HUES48 (cell line): ENCODE results near the gene CD74.
"Not testable (repeated sequence)": the region's sequence is repeated elsewhere in the genome, so short reads cannot be mapped to it uniquely, and the experiment has no call there.

Experiments
- H3K27ac ChIP-seq: one replicate; pipeline ENCODE4 v1.7.0; 2013; ENCODE audit warnings: low read depth, low read length, inconsistent platforms
- H3K27me3 ChIP-seq: 2 replicates; pipeline ENCODE4 v1.6.1; 2013; ENCODE audit warnings: mild to moderate bottlenecking, low read length; ENCODE audit not compliant: control insufficient read depth, insufficient read depth
- H3K36me3 ChIP-seq: 2 replicates; pipeline ENCODE4 v1.6.1; 2013; ENCODE audit warnings: low read length; ENCODE audit not compliant: control insufficient read depth, insufficient read depth
- H3K4me1 ChIP-seq: 2 replicates; pipeline ENCODE4 v1.6.1; 2013; ENCODE audit warnings: mild to moderate bottlenecking, low read length; ENCODE audit not compliant: control insufficient read depth, insufficient read depth
- H3K4me3 ChIP-seq: 2 replicates; pipeline ENCODE4 v1.5.1; 2013; ENCODE audit warnings: mild to moderate bottlenecking, low read depth, low read length
- H3K9ac ChIP-seq: 2 replicates; pipeline ENCODE4 v1.6.1; 2013; ENCODE audit warnings: mild to moderate bottlenecking, low read depth, low read length, moderate library complexity
- H3K9me3 ChIP-seq: 2 replicates; pipeline ENCODE4 v1.6.1; 2013; ENCODE audit warnings: low read length; ENCODE audit not compliant: control insufficient read depth, insufficient read depth

CD74 gene

DNA sequence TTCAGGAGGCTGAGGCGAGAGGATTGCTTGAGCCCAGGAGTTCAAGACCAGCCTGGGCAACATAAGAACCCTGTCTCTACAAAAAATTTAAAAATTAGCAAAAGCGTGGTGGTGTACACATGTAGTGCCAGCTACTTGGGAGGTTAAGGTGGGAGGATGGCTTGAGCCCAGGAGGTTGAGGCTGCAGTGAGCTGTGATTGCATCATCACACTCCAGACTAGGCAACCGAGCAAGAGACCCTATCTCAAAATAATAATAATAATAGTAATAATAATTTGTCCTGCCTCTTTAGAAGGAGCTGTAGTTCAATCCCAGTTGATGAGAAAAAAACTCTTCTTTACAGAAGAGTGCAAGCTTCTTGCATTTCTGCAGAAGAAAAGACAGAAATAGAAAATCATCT is 10.0 kb upstream of the CD74 start:
- no peaks in the 10 kb centered on the region for H3K9me3 ChIP-seq
- no peak overlapping the region for H3K4me3 ChIP-seq
- no peaks in the 10 kb centered on the region for H3K36me3 ChIP-seq
- H3K4me1 ChIP-seq: no peaks in the 10 kb centered on the region
- no peak overlapping the region for H3K27ac ChIP-seq
- no peaks in the 10 kb centered on the region for H3K27me3 ChIP-seq
- H3K9ac ChIP-seq: no peak overlapping the region

DNA sequence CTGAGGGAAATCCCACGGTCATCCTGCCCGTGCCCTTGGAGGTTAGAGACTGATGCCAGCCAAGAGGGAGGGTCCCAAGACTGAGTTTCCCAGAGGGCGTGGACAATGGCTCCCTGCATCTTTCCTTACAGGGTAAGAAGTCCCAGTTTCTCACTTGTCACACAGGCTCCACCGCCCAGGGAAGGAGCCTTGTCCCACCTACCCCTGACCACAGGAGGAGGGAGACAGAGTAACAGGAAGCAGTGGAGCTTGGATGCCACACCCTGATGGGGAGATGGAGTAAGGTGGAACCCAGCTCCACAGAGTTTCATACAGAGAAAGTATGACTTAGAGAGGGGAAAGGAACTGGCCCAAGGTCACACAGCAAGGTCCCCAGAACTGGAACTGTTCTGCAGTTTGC is 9.4 kb upstream of the CD74 start:
- no peak overlapping the region for H3K9ac ChIP-seq

DNA sequence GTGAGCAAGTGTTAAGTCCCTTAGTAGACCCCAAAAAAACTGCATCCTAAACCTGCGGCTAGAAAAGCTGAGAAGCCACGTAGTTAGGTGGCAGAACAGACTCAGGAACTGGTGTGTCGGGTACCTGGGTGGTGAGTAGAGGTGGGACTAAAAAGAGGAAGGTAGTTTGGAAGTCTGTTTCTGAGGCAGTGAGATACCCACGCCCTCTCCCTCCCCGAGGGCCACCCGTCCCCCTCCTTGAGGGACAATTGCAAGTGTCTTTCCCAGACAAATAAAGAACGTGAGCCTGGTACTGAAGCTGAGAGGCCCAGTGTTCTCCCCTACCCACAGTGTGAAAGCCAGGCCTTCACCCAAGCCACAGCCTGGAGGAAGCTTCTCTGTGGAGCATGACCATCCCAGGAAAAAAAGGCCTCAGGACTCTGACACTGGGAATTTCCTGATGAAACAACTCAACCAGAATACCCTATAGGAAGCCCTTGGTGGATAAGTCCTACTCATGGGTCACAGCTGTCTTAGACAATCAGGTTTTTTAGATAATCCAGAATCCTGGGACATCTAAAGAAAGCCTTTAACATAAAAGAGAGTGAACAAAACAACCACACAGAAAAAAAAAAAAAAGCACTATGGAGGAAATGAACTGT is 7.0 kb upstream of the CD74 start:
- Histone ChIP-seq H3K4me1 (no peaks in the 10 kb centered on the region), H3K27ac (no peak overlapping the region), H3K9ac (no peak overlapping the region), H3K9me3 (no peaks in the 10 kb centered on the region), H3K36me3 (no peaks in the 10 kb centered on the region), H3K27me3 (no peaks in the 10 kb centered on the region), H3K4me3 (no peak overlapping the region)

More for the DNA sequence above, 9.4 kb upstream of the CD74 start:
- Histone ChIP-seq H3K36me3 (no peaks in the 10 kb centered on the region), H3K27me3 (no peaks in the 10 kb centered on the region), H3K4me1 (no peaks in the 10 kb centered on the region), H3K4me3 (no peak overlapping the region), H3K9me3 (no peaks in the 10 kb centered on the region), H3K27ac (no peak overlapping the region)

DNA sequence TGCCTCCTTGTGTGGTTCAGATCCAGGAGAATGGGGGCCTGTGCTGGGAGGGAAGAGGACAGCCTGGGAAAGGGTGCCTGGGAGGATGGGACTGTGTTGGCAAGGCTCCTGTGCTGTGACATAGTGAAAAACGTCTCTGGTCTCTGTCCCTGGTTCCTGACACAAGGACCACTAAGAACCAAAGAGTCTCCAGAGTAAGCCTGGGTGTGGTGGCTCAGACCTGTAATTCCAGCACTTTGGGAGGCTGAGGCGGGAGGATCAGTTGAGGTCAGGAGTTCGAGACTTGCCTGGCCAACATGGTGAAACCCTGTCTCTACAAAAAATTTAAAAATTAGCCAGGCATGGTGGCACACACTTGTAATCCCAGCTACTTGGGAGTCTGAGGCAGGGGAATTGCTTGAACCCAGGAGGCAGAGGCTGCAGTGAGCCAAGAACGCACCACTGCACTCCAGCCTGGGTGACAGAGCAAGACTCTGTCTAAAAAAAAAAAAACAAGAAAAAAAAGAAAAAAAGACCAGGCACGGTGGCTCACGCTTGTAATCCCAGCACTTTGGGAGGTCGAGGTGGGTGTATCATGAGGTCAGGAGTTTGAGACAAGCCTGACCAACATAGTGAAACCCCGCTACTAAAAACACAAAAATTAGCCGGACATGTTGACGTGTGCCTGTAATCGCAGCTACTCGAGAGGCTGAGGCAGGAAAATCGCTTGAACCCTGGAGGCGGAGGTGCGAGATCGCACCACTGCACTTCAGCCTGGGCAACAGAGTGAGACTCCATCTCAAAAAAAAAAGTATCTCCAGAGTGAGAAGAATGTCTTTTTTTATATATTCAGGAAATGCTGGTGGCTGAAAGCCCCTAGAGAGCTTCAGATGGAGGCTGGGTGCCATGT is 1.4 kb upstream of the CD74 start:
- not testable (repeated sequence) for H3K27me3 ChIP-seq, H3K9me3 ChIP-seq, H3K4me3 ChIP-seq, H3K27ac ChIP-seq, H3K9ac ChIP-seq, H3K36me3 ChIP-seq
- peaks cover 24% of the 10 kb centered on the region for H3K4me1 ChIP-seq

DNA sequence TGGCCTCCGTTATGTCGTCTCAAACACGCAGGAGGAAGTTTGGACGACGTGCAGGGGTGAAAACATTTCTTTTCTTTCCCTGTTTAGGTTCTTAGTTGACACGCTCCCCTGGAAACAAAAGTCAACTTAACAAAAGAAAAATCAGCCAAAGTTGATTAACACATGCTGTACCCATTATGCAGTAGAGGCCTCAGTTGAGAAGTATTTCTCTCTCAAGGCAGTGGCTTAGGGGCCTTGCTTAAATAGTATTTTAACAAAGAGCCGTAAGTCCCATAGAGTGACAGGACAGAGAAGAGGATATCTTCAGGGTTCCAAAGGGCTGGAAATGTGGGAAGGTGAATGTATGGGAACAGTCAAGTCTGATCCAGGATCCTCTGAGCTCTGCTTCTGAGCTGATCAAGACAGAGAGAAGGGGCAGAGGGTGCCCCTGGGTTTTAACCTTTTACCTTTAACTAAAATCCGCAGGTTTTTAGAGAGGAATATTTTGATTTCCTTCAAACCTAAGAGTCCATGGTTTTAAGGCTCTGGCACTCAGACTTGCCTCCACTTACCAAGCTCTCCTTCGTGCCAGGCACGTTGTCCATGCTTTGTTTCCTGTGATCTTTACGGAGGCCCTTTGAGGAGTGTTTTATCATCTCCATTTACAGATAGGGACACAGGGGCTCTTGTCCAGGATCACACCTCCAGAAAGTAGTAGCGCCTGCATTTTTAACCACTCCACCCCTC is 629 bp upstream of the CD74 start:
- Histone ChIP-seq H3K4me3 (peak overlapping the region; percentile 50; the same call in 1 of the 2 replicates), H3K27ac (no peak overlapping the region), H3K4me1 (peaks cover 24% of the 10 kb centered on the region), H3K27me3 (no peaks in the 10 kb centered on the region), H3K9me3 (no peaks in the 10 kb centered on the region), H3K36me3 (no peaks in the 10 kb centered on the region), H3K9ac (no peak overlapping the region)

DNA sequence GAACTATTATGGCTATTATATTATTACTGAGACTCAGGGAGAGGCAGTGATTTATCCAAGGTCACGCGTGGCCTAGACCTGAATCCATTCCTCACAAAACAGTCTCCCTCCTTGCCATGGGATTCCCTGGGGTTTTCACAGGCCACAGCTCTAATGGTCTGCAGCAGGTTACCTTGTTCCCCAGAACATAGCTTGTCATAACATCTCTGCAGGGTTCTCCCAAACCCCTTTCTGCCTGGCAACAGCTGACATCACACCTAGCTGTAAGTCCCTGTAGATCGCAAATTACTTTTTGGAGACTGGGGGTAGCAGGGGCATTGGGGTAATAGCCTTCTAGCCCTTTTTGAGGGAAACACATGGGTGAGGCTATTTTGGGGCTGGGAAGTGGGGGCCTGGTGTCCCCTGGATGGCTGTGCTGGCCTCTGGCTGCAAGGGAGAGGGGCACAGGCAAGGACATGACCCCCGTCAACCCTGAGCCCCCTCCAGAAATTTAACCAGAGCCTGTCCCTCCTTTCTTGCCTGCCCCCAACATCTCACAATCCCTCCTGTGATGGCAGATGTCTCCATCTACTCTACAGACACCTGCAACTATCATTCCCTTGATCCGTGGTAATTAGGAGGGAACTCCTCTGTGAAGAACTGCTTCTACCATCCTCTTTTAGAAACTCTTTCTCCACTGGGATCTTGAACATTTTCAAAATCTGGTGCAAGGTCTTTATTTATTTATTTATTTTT is 1.3 kb downstream of the CD74 start:
- H3K4me3 ChIP-seq: no peak overlapping the region
- no peak overlapping the region for H3K9ac ChIP-seq
- no peaks in the 10 kb centered on the region for H3K9me3 ChIP-seq
- no peaks in the 10 kb centered on the region for H3K27me3 ChIP-seq
- no peaks in the 10 kb centered on the region for H3K36me3 ChIP-seq
- peaks cover 27% of the 10 kb centered on the region for H3K4me1 ChIP-seq
- H3K27ac ChIP-seq: peak overlapping the region; percentile 59

DNA sequence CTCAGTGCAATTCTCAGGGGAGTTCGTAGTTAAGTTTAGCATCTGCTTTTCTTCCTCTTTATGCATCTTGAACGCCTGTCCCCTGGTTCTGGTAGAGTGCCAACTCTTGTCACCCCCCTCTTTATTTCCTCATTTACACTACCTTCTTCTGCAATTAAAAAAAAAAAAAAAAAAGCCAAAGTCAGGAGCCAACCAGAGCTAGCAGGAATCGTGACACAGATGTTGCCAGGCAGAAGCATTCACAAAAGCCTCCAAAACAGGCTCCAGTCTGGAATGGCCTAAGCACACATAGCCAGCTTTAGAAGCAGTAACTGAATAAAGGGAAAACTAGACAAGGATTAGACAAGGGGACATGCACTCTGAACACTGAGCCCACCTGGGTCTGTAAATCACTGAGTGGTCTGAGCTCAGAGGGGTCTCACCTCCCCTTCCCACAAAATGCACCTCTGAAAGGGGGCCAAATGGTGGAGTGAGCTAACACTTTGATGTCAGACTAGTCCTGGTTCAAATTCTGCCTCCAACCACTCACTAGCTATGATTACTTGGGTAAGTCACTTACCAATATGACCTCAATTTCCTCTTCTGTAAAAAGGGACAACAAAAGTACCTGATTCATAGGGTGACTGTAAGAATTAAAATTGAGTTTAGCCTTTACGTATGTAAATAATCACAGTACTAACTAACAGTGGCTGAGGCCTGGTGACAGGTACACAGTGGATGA is 2.0 kb downstream of the CD74 start:
- H3K27ac ChIP-seq: peak overlapping the region; percentile 59
- H3K9me3 ChIP-seq: no peaks in the 10 kb centered on the region
- peaks cover 27% of the 10 kb centered on the region for H3K4me1 ChIP-seq
- no peaks in the 10 kb centered on the region for H3K27me3 ChIP-seq
- no peak overlapping the region for H3K9ac ChIP-seq
- H3K4me3 ChIP-seq: peak overlapping the region; percentile 33; the same call in 1 of the 2 replicates
- no peaks in the 10 kb centered on the region for H3K36me3 ChIP-seq

DNA sequence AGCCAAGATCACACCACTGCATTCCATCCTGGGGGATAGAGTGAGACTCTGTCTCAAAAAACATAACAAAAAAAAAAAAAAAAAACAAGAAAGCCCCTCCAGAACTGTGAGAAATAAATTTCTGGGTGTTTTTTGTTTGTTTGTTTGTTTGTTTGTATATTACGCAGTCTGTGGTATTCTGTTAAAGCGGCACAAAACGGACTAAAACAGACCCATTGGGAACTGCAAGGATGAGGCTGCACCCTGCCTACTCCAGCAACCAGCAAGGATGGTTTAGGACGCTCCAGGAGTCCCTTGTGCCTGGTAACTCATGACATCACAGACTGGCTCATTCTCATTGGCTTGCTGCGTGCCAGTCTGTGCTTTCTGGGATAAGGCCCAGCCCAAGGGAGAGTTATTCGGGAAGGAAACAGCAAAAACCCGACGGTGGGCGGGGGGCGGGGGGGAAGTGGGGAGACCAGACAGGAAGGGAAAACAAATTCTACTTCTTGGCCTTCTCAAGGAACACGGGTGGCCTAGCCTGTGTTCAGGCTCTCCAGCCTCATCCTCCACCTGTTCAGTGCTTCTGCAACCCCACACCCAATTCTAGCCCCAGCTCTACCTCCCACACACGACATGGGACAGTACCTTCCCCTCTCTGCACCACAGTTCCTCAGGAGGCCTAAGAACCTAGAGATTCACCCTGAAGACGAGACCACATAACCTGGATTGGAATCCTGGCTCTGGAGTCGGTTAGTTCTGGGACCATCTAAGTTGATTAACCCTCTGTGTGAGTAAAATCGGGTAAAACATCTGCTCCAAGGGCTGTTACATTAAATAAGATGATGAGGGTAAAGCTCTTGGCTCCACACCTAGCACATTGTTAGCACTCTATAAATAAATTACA is 2.8 kb downstream of the CD74 start:
- H3K9ac ChIP-seq: no peak overlapping the region

DNA sequence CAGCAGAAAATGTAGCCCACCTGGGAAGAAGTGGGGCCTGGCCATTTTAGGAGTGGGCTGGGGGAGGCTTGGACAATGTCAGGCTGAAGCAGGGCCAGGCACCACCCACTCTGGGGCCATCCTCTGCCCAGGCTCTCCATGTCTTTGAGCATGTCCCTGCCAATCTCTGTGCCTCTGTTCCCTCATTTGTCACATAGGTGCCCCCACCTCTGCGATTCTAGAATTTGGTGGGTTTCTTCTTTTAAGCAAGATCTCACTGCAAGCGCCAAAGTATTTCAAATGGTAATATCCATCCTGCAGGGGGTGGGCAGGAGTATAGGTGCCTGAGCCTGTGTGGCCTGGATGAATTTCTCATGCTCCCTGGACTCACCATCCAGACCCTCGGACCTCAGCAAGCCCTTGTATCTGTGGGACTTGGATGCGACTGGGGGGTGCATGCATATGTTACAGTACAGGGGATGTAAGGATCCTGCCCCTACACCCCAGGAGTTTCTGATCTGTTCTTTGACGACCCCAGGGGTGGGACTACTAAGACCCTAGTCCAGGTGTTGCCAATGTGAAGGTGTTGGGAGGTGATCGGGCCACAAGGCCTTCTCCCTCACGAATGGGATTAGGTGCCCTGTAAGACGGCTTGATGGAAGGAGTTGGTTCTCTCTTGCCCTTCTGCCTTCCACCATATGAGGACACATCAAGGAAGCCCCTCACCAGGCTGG is 4.3 kb downstream of the CD74 start:
- H3K27me3 ChIP-seq: no peaks in the 10 kb centered on the region
- H3K27ac ChIP-seq: no peak overlapping the region
- peaks cover 27% of the 10 kb centered on the region for H3K4me1 ChIP-seq
- no peaks in the 10 kb centered on the region for H3K36me3 ChIP-seq
- H3K9me3 ChIP-seq: no peaks in the 10 kb centered on the region
- no peak overlapping the region; the same call in 1 of the 2 replicates for H3K9ac ChIP-seq
- H3K4me3 ChIP-seq: no peak overlapping the region

More for the DNA sequence above, 2.8 kb downstream of the CD74 start:
- H3K4me3 ChIP-seq: peak overlapping the region; percentile 33; the same call in 1 of the 2 replicates
- no peaks in the 10 kb centered on the region for H3K9me3 ChIP-seq
- H3K36me3 ChIP-seq: no peaks in the 10 kb centered on the region
- no peaks in the 10 kb centered on the region for H3K27me3 ChIP-seq
- H3K4me1 ChIP-seq: peaks cover 27% of the 10 kb centered on the region
- H3K27ac ChIP-seq: peak overlapping the region; percentile 16
